ENCODE data around the gene MRPS18A.

MRPS18A gene

DNA sequence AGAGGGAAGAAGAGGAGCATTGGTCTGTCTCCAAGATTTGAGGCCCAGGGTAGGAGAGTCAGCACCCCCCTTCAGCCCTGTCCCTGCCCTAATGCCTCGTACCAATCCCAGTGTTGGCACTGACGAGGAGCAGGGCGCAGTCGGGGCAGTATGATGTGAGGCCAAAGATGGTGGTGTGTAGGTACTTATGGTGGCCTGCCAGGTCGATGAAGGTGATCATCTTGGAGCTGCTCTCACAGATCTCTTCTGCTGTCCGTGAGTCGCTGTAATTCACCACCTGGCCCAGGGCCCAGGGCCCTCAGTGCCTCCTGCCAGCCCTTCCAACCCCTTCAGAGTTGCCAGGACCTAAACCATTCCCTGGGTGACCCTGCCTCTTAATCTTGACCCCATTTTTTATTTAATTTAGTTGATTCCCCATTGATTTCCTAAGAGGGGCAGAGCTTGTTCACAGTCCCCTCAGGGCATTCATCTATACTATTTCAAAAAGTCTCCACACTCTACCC, 62.8 kb downstream of the MRPS18A start:
- no peak overlapping the region for H3K4me3 ChIP-seq (ENCODE audit: low read depth, low read length)
- TF ChIP-seq, protein P1, sequence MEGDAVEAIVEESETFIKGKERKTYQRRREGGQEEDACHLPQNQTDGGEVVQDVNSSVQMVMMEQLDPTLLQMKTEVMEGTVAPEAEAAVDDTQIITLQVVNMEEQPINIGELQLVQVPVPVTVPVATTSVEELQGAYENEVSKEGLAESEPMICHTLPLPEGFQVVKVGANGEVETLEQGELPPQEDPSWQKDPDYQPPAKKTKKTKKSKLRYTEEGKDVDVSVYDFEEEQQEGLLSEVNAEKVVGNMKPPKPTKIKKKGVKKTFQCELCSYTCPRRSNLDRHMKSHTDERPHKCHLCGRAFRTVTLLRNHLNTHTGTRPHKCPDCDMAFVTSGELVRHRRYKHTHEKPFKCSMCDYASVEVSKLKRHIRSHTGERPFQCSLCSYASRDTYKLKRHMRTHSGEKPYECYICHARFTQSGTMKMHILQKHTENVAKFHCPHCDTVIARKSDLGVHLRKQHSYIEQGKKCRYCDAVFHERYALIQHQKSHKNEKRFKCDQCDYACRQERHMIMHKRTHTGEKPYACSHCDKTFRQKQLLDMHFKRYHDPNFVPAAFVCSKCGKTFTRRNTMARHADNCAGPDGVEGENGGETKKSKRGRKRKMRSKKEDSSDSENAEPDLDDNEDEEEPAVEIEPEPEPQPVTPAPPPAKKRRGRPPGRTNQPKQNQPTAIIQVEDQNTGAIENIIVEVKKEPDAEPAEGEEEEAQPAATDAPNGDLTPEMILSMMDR (IDR thresholded peaks at IDR 0.05; ENCODE audit: low read depth, low read length) = no peak

DNA sequence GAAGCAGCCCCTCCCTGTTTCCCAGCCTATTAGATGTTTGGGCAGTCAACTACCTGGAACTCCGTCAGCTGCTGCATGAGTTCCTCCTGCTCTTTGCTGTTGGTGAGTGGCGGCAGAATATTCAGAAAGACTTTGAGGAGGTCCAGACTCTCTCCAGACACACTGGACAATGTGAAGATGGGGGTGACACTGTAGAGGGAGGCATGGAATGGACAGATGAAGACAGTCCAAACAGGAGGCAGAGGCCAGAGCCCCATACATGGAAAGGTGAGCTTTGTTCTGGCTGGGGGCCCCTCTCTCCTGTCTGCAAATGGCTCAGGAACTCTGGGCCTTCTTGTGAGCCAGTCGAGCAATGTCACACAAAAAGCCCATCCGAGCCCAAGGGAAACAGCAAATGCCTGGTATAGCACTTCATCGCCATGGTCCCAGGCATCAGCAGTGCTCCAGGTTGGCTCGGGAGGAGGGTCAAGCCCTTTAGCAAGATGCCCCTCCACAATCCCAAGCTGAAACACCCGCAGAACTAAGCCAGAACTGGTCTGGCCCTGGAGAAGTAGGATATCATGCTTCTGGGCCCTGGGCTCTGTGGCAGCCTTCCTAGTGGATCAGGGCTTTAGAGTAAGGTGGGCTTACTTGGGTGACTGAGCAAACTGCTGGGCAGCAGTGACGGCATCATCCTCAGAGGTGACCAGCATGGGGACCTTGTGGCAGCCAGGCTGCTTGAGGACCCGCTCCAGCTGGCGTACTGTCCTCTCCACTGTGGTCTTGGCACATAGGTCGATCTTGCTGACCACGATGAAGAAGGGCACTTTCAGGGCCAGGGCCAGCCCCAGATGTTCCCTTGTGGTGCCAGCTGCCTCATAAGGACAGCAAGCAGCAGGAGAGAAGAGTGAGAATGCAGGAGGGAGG, 63.5 kb downstream of the MRPS18A start:
- no peak overlapping the region for H3K4me3 ChIP-seq (ENCODE audit: low read depth, low read length)
- TF ChIP-seq, protein P1 (IDR thresholded peaks at IDR 0.05; ENCODE audit: low read depth, low read length) = no peak

GRCh38 chr6:43622541-43622940, 65.0 kb downstream of the MRPS18A start:
- TF ChIP-seq, protein P1 (IDR thresholded peaks at IDR 0.05; ENCODE audit: low read depth, low read length) = no peak
- no peak overlapping the region for H3K4me3 ChIP-seq (ENCODE audit: low read depth, low read length)

DNA sequence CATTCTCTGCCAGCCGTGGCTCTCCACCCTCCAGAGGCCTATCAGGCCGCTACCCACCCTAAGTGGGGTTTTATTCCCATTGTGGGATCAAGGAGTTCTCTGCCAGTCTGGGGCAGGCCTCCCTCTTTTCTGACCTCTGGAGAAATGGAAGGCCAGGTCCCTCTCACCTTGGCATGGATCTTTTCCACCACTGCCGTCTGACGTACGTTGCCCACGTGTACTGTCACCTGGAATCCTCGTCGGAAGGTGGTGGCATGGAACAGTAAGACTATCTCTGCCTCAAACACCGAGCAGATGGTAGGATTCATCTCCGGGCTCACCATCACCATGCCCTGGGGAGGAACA, 65.8 kb downstream of the MRPS18A start:
- TF ChIP-seq, protein P1 (IDR thresholded peaks at IDR 0.05; ENCODE audit: low read depth, low read length) = no peak
- no peak overlapping the region for H3K4me3 ChIP-seq (ENCODE audit: low read depth, low read length)

All from WI38 (cell line).